ENCODE results near the gene STK17A.
"Not testable (repeated sequence)": the region's sequence is repeated elsewhere in the genome, so short reads cannot be mapped to it uniquely, and the experiment has no call there.

GRCh38 chr7:43596426-43596825 lies 13.5 kb downstream of the STK17A start:
- not testable (repeated sequence) for TF ChIP-seq EZH2 (IDR thresholded peaks at IDR 0.05; ENCODE audit: borderline replicate concordance, low read depth, low read length, severe bottlenecking)
- TF ChIP-seq, protein P1, sequence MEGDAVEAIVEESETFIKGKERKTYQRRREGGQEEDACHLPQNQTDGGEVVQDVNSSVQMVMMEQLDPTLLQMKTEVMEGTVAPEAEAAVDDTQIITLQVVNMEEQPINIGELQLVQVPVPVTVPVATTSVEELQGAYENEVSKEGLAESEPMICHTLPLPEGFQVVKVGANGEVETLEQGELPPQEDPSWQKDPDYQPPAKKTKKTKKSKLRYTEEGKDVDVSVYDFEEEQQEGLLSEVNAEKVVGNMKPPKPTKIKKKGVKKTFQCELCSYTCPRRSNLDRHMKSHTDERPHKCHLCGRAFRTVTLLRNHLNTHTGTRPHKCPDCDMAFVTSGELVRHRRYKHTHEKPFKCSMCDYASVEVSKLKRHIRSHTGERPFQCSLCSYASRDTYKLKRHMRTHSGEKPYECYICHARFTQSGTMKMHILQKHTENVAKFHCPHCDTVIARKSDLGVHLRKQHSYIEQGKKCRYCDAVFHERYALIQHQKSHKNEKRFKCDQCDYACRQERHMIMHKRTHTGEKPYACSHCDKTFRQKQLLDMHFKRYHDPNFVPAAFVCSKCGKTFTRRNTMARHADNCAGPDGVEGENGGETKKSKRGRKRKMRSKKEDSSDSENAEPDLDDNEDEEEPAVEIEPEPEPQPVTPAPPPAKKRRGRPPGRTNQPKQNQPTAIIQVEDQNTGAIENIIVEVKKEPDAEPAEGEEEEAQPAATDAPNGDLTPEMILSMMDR (IDR thresholded peaks at IDR 0.05; ENCODE audit: borderline replicate concordance, extremely low read depth, low read length, poor library complexity, severe bottlenecking) = not testable (repeated sequence)
